Measurements from ENCODE around the gene SAMD7. TPM values are rescaled to one million over a fixed set of nuclear protein-coding genes. Genes with fewer than 3 reads are reported as not detected.
A peak's percentile ranks its signal among the peaks of the same experiment; 100 is the strongest.

The SAMD7 gene
- total and polyA plus RNA-seq, 2 of the 13 experiments (the other 11 are each of a cell fraction or from before 2014, with no cell fraction given): not detected

DNA sequence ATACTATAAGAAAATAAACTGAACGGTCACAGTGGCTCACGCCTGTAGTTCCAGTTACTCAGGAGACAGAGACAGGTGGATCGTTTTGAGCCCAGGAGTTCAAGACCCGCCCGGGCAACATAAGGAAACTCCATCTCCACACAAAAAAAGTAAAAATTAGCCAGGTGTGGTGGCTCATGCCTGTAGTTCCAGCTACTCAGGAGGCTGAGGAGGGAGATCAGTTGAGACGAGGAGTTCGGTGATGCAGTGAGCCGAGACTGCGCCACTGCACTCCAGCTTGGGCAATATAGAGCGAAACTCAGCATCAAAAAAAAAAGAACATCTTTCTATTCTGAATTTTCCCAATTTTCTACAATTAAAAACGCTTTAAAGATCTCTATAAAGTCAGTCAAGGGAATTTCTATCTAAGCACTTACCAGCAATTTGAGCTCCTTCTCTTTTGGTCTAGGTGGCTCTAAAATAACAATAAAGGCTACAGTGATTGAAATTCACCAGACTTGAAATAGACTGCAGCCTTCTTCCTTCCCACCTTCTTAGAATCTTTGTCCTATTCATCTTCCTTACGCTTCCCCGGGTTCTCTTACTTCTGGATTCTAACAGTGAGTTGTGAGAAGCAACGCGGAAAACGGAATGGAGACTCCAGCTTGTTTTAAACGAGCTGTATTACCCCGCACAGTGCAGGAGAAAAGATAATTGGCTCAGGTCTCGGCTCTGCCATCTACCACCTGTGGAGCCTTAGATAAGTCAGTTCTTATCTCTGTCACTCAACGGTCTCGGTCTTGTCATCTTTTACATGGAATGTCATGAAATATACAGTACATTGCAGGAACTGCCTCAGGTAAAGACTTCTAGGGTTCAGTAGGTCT lies 54.4 kb downstream of the SAMD7 start:
- H3K4me1 ChIP-seq (ENCODE audit: insufficient read depth, low read length): peaks cover 34% of the 10 kb centered on the region
- ChIA-PET CTCF (ENCODE audit: low intra/inter-chr PET ratio, low total read pairs) (no interaction called here), POLR2A (interaction anchor here (1.2 to 2.0 kb wide), 4 partner anchors 12 to 201 kb away, joined by 4 to 16 read pairs (median 6); partner anchors contain the start of gene TERC)
- WGBS (ENCODE audit: low lambda C conversion rate): 36% methylated on average over 21 of the region's 21 CpGs
- peaks cover 2 to 13% of the 10 kb centered on the region in 2 experiments; a peak in 2 of 5 replicates for H3K36me3 ChIP-seq (replicated peaks in 1 of 2; ENCODE audit: control insufficient read depth in 1 of 2, insufficient read depth in 2 of 2, low read length in 2 of 2)
- TF ChIP-seq FOSL1 (CRISPR knock-in tag; IDR thresholded peaks at IDR 0.05; ENCODE audit: borderline replicate concordance): no peak
- TF ChIP-seq SRSF9 (IDR thresholded peaks at IDR 0.05; ENCODE audit: borderline replicate concordance, insufficient read depth, low read depth, low read length, poor library complexity, severe bottlenecking): no peak
- 0 out of 2 replicates have a peak, but pooled peaks have one; percentile 11 for TF ChIP-seq ZNF674 (CRISPR knock-in tag; IDR thresholded peaks at IDR 0.05; ENCODE audit: low read depth)
- TF ChIP-seq WIZ (CRISPR knock-in tag; IDR thresholded peaks at IDR 0.05): 0 out of 2 replicates have a peak, but pooled peaks have one; percentile 19
- TF ChIP-seq ZMYM2 (CRISPR knock-in tag; IDR thresholded peaks at IDR 0.05): peak; percentile 13
- 0 out of 2 replicates have a peak, but pooled peaks have one; percentile 13 for TF ChIP-seq ZNF749 (CRISPR knock-in tag; IDR thresholded peaks at IDR 0.05; ENCODE audit: borderline replicate concordance)
- TF ChIP-seq, protein P1, sequence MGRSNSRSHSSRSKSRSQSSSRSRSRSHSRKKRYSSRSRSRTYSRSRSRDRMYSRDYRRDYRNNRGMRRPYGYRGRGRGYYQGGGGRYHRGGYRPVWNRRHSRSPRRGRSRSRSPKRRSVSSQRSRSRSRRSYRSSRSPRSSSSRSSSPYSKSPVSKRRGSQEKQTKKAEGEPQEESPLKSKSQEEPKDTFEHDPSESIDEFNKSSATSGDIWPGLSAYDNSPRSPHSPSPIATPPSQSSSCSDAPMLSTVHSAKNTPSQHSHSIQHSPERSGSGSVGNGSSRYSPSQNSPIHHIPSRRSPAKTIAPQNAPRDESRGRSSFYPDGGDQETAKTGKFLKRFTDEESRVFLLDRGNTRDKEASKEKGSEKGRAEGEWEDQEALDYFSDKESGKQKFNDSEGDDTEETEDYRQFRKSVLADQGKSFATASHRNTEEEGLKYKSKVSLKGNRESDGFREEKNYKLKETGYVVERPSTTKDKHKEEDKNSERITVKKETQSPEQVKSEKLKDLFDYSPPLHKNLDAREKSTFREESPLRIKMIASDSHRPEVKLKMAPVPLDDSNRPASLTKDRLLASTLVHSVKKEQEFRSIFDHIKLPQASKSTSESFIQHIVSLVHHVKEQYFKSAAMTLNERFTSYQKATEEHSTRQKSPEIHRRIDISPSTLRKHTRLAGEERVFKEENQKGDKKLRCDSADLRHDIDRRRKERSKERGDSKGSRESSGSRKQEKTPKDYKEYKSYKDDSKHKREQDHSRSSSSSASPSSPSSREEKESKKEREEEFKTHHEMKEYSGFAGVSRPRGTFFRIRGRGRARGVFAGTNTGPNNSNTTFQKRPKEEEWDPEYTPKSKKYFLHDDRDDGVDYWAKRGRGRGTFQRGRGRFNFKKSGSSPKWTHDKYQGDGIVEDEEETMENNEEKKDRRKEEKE (IDR thresholded peaks at IDR 0.05): no peak
- TF ChIP-seq ZNF256 (CRISPR knock-in tag; conservative IDR thresholded peaks at IDR 0.05): 0 out of 2 replicates have a peak, but pooled peaks have one; percentile 6
- no peak for TF ChIP-seq MAZ (IDR thresholded peaks at IDR 0.05; ENCODE audit: borderline replicate concordance, low read depth, low read length)
- peak; percentile 10; the same call in 1 of the 2 replicates for TF ChIP-seq MAZ (CRISPR knock-in tag; IDR thresholded peaks at IDR 0.05; ENCODE audit: low read depth)
- FAIRE-seq (no peak), ATAC-seq (peak; percentile 70), DNase-seq (ENCODE audit: low spot score) (no peak)
- peak overlapping the region; percentile 94 for H3K9ac ChIP-seq (ENCODE audit: insufficient read depth, low read depth, low read length)
- H2AFZ ChIP-seq (ENCODE audit: low read length): peak overlapping the region; percentile 99
- H3K27ac ChIP-seq (ENCODE audit: extremely low read length, insufficient read depth, low read length): no peak overlapping the region
- H3K79me2 ChIP-seq (ENCODE audit: insufficient read depth, low read length): peaks cover 41% of the 10 kb centered on the region
- peak overlapping the region; percentile 75 to 99 (median 95) for H3K4me3 ChIP-seq (replicated peaks in 1 of 3; ENCODE audit: insufficient read depth in 1 of 3, low read depth in 2 of 3, low read length in 3 of 3)
- BruUV-seq (replicated peaks): TSS peak; percentile 51
- peaks cover 0 to 5% of the 10 kb centered on the region in 2 experiments; a peak in 1 of 5 replicates for H3K27me3 ChIP-seq (ENCODE audit: control insufficient read depth in 1 of 2, insufficient read depth in 2 of 2, low read length in 2 of 2)
- H3K4me2 ChIP-seq (ENCODE audit: low read depth, low read length): peak overlapping the region; percentile 99
- intact Hi-C loops (cut with micrococcal nuclease; ENCODE audit: unreplicated experiment): loop anchor here (1.0 to 2.0 kb wide), 3 partner anchors 73 to 202 kb away; no protein-coding TSS in a partner anchor
- no peaks in the 10 kb centered on the region for H3K9me3 ChIP-seq (ENCODE audit: low read length)
- H4K20me1 ChIP-seq (ENCODE audit: insufficient read depth, low read length): peaks cover 24% of the 10 kb centered on the region; the same call in 1 of the 2 replicates
- in situ Hi-C loops (cut with HindIII; ENCODE audit: extremely low pct_ligation_motif_present, low pct_unique_long_range_greater_than_20kb): no loop called here
